ENCODE results near the gene BMP6. TPM values are rescaled to one million over a fixed set of nuclear protein-coding genes. Genes with fewer than 3 reads are reported as not detected.

The BMP6 gene
- total RNA-seq, 2 experiments from 2014 or later: 0.38 to 1.1 TPM

DNA sequence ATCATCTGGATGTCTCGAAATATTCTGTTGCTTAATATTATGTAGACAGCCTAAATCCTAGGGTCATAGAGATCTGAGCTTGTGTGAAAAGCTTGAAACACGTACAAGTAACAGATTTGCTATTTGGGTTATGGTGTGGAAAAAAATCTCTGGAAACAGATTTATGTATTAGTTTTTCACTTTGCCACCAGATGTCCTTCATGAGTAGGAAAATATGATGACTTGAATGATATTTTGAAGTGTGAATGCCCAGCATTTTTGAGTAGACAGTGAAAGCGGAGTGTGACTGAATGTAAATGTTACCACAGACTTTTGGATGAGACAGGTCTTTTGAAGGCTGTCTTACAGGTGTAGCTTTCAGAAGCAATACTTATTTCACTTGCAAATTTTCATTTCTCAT lies 4.2 kb upstream of the BMP6 start:
- Histone ChIP-seq H3K4me3 (ENCODE audit: low read depth, low read length, poor library complexity, severe bottlenecking) (no peak overlapping the region), H3K9me2 (ENCODE audit: insufficient read depth, low read length) (no peaks in the 10 kb centered on the region), H4K20me1 (ENCODE audit: insufficient read depth, low read length) (no peaks in the 10 kb centered on the region), H3K4me1 (ENCODE audit: insufficient read depth, low read length, poor library complexity, severe bottlenecking) (peaks cover 4% of the 10 kb centered on the region), H2AFZ (ENCODE audit: low read length) (no peak overlapping the region), H3K36me3 (ENCODE audit: insufficient read depth, low read length) (no peaks in the 10 kb centered on the region), H3K9me3 (ENCODE audit: low read length) (no peaks in the 10 kb centered on the region), H3K4me2 (ENCODE audit: low read length) (no peak overlapping the region), H3K79me2 (ENCODE audit: insufficient read depth, low read depth, low read length) (no peaks in the 10 kb centered on the region), H3K27ac (ENCODE audit: low read depth, low read length, poor library complexity, severe bottlenecking) (no peak overlapping the region)
- peak; percentile 55 for DNase-seq (ENCODE audit: low spot score)
- TF ChIP-seq, protein P1, sequence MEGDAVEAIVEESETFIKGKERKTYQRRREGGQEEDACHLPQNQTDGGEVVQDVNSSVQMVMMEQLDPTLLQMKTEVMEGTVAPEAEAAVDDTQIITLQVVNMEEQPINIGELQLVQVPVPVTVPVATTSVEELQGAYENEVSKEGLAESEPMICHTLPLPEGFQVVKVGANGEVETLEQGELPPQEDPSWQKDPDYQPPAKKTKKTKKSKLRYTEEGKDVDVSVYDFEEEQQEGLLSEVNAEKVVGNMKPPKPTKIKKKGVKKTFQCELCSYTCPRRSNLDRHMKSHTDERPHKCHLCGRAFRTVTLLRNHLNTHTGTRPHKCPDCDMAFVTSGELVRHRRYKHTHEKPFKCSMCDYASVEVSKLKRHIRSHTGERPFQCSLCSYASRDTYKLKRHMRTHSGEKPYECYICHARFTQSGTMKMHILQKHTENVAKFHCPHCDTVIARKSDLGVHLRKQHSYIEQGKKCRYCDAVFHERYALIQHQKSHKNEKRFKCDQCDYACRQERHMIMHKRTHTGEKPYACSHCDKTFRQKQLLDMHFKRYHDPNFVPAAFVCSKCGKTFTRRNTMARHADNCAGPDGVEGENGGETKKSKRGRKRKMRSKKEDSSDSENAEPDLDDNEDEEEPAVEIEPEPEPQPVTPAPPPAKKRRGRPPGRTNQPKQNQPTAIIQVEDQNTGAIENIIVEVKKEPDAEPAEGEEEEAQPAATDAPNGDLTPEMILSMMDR (conservative IDR thresholded peaks at IDR 0.05; ENCODE audit: low read length): peak; percentile 77
- no peak for TF ChIP-seq EZH2phosphoT487 (IDR thresholded peaks at IDR 0.05; ENCODE audit: borderline replicate concordance, low read depth, low read length)
- ChIA-PET CTCF (ENCODE audit: unreplicated experiment) (interaction anchor here (1.2 to 2.8 kb wide), 3 partner anchors 176 to 275 kb away, joined by 3 to 17 read pairs (median 4); no protein-coding TSS in a partner anchor), POLR2A (interaction anchor here (0.6 to 1.0 kb wide), 5 partner anchors 23 to 383 kb away, joined by 3 to 5 read pairs (median 3); no protein-coding TSS in a partner anchor)
- intact Hi-C loops (cut with micrococcal nuclease; ENCODE audit: unreplicated experiment): loop anchor here (1.0 to 5.0 kb wide), 4 partner anchors 161 to 496 kb away; no protein-coding TSS in a partner anchor
- BruUV-seq (replicated peaks): no TSS peak

DNA sequence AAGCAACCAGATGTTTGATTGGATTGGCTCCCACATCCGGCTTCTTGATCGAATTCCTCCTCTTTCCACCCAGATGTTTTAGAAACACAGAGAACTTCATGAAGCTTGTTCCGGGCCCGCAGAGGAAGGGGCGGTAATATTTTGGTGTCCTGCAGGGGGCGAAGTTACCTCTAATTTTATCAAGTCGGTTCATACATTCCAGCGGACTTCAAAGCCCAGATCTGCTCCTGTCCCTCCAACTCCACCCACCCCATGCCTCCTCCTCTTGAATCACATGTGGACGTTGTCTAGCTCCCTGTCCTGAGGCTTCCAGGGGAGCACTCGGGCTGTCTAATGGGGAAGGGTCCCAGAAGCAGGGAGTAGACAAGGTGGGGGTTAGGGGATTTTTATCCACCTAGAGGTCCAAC lies 2.9 kb upstream of the BMP6 start:
- H3K4me3 ChIP-seq (ENCODE audit: low read depth, low read length, poor library complexity, severe bottlenecking): no peak overlapping the region
- intact Hi-C loops (cut with micrococcal nuclease; ENCODE audit: unreplicated experiment): loop anchor here (1.0 to 5.0 kb wide), 3 partner anchors 159 to 494 kb away; no protein-coding TSS in a partner anchor
- no peaks in the 10 kb centered on the region for H3K9me3 ChIP-seq (ENCODE audit: low read length)
- H3K27ac ChIP-seq (ENCODE audit: low read depth, low read length, poor library complexity, severe bottlenecking): no peak overlapping the region
- ChIA-PET POLR2A (interaction anchor here (0.5 to 1.6 kb wide), 7 partner anchors 23 to 335 kb away, joined by 3 to 7 read pairs (median 3); no protein-coding TSS in a partner anchor), CTCF (ENCODE audit: unreplicated experiment) (interaction anchor here (0.6 to 2.8 kb wide), 6 partner anchors 131 to 283 kb away, joined by 3 to 17 read pairs (median 3); no protein-coding TSS in a partner anchor)
- no TSS peak for BruUV-seq (replicated peaks)
- peak; percentile 68 for DNase-seq (ENCODE audit: low spot score)
- no peaks in the 10 kb centered on the region for H3K9me2 ChIP-seq (ENCODE audit: insufficient read depth, low read length)
- H4K20me1 ChIP-seq (ENCODE audit: insufficient read depth, low read length): no peaks in the 10 kb centered on the region
- H3K79me2 ChIP-seq (ENCODE audit: insufficient read depth, low read depth, low read length): no peaks in the 10 kb centered on the region
- H3K4me1 ChIP-seq (ENCODE audit: insufficient read depth, low read length, poor library complexity, severe bottlenecking): peaks cover 12% of the 10 kb centered on the region
- TF ChIP-seq EZH2phosphoT487 (IDR thresholded peaks at IDR 0.05; ENCODE audit: borderline replicate concordance, low read depth, low read length): no peak
- TF ChIP-seq, protein P1 (conservative IDR thresholded peaks at IDR 0.05; ENCODE audit: low read length): peak; percentile 85
- H3K36me3 ChIP-seq (ENCODE audit: insufficient read depth, low read length): no peaks in the 10 kb centered on the region
- no peak overlapping the region for H3K4me2 ChIP-seq (ENCODE audit: low read length)
- no peak overlapping the region for H2AFZ ChIP-seq (ENCODE audit: low read length)

DNA sequence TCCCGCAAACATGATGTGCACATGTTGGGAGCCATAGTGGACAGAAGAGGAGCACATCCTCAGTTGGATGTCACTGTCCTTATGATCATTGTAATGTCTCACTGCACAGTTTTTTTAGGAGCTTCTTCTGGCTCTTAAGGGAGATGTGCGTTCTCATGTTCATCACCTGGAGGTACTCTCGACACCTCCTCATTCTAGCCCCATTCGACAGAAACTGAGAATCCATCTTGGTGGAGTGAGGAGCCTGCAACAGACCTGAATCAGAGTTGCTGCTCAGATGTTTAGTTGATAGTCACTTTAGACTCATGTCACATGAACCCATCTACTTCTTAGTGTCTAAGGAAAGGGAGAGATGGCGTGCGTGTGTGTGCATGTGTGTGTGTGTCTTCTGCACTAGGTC lies 2.3 kb upstream of the BMP6 start:
- no peak for DNase-seq (ENCODE audit: low spot score)
- Histone ChIP-seq H3K36me3 (ENCODE audit: insufficient read depth, low read length) (no peaks in the 10 kb centered on the region), H3K27ac (ENCODE audit: low read depth, low read length, poor library complexity, severe bottlenecking) (no peak overlapping the region), H4K20me1 (ENCODE audit: insufficient read depth, low read length) (no peaks in the 10 kb centered on the region), H3K4me1 (ENCODE audit: insufficient read depth, low read length, poor library complexity, severe bottlenecking) (peaks cover 18% of the 10 kb centered on the region), H2AFZ (ENCODE audit: low read length) (no peak overlapping the region), H3K9me3 (ENCODE audit: low read length) (no peaks in the 10 kb centered on the region), H3K4me3 (ENCODE audit: low read depth, low read length, poor library complexity, severe bottlenecking) (no peak overlapping the region), H3K4me2 (ENCODE audit: low read length) (no peak overlapping the region), H3K9me2 (ENCODE audit: insufficient read depth, low read length) (no peaks in the 10 kb centered on the region), H3K79me2 (ENCODE audit: insufficient read depth, low read depth, low read length) (no peaks in the 10 kb centered on the region)
- BruUV-seq (replicated peaks): no TSS peak
- ChIA-PET POLR2A (interaction anchor here (1.0 to 1.6 kb wide), 4 partner anchors 24 to 334 kb away, joined by 3 to 7 read pairs (median 3); no protein-coding TSS in a partner anchor), CTCF (ENCODE audit: unreplicated experiment) (interaction anchor here (0.6 to 2.8 kb wide), 5 partner anchors 131 to 283 kb away, joined by 3 to 17 read pairs (median 3); no protein-coding TSS in a partner anchor)
- intact Hi-C loops (cut with micrococcal nuclease; ENCODE audit: unreplicated experiment): loop anchor here (1.0 to 5.0 kb wide), 3 partner anchors 159 to 494 kb away; no protein-coding TSS in a partner anchor
- no peak for TF ChIP-seq EZH2phosphoT487 (IDR thresholded peaks at IDR 0.05; ENCODE audit: borderline replicate concordance, low read depth, low read length)
- TF ChIP-seq, protein P1 (conservative IDR thresholded peaks at IDR 0.05; ENCODE audit: low read length): no peak

Data from OCI-LY7 (cell line).